HG03439 (cell line): ENCODE measurements around the gene HRCT1.
"Not testable (repeated sequence)": the region's sequence is repeated elsewhere in the genome, so short reads cannot be mapped to it uniquely, and the experiment has no call there.

Experiments
- ATAC-seq: cut with Tn5 transposase; IDR thresholded peaks from one replicate; pipeline ENCODE4 v1.9.1; 2021; ENCODE audit warnings: mild to moderate bottlenecking, moderate library complexity; ENCODE audit not compliant: unreplicated experiment

HRCT1 gene

DNA sequence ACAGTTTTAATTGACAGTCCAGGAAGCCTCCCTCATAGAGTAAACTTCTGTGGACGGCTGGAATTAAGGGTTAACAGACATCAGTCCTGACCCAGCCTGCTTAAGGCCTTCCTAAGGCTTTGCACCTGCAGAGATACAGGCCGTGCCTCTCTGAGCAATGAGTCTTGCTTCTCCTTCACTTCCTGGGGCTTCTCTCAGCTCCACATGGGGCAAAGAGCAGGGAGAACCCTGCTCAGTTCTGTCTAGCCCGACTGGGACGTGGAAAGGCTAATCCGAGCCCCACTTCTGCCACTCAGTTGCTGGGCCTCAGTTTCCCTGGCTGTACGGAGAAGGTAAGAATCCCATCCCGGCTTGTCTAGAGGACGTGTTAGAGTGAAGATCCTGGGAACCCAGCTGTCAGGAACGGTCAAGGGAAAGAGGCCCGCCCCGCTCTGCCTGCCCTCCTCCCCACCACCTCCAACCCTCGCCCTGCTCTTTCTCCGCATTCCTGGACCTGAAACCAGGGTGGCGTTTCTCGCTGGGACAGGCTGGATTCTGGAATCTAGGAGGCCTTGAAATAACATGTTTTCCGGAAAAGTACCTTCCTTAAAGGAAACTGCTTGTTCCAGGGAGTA, 9.8 kb downstream of the HRCT1 start:
- ATAC-seq: no peak

DNA sequence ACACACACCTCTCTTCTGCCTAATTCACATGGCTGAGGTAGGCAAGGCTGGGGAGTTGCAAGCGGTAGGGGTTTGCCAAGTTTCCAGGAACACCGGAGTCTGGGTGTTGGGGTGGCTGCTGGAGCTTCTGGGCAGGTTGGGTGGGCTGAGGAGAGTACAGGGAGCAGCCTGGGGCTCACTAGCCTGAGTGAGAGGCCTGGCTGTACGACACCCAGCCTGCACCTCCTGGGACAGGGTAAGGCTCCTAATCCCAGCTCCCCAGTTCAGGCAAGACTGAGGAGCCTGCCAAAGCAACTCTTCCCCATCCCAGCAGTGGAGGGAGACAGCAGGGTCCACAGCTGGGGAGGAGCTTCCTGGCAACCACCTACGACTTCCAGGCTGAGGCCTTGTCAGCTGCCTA, 11.3 kb downstream of the HRCT1 start:
- ATAC-seq: no peak

DNA sequence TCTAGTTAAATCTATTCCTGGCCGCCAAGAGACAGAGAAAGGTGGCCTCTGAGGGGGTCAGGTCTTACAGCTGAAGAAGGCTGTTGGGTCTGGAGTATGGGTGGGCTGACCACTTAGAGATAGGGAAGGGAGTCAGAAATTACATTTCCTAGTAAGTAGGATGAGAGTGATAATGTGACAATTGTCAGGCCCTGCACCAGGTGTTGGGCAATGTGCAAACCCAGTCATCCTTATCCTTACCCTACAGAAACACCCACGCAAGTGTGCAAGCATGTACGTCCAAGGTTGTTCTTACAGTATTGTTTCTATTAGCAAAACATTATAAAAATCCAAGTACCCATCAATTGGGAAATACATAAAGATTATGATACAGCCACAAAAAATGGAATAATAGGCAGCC, 12.8 kb downstream of the HRCT1 start:
- no peak for ATAC-seq

- no peak for ATAC-seq
Measured at GRCh38 chr9:35919212-35920008, 13.4 kb downstream of the HRCT1 start.

GRCh38 chr9:35920051-35920620, 14.1 kb downstream of the HRCT1 start:
- no peak for ATAC-seq

DNA sequence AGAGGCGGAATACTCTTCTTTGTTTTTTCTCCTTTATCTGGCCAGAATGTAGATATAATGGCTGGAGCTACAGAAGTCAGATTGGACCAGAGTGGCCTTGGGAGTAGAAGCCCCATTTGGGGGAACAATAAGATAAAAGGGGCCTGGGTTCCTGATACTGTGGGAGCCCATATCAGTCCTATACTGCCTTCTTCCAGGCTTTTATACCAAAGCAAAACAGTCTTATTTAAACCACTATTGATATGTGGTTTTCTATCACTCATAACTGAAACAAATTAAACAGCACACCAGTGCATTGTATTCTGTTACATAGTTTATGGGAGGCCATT, 17.6 kb downstream of the HRCT1 start:
- no peak for ATAC-seq

- no peak for ATAC-seq
Measured at GRCh38 chr9:35923927-35924763, 18.1 kb downstream of the HRCT1 start.

DNA sequence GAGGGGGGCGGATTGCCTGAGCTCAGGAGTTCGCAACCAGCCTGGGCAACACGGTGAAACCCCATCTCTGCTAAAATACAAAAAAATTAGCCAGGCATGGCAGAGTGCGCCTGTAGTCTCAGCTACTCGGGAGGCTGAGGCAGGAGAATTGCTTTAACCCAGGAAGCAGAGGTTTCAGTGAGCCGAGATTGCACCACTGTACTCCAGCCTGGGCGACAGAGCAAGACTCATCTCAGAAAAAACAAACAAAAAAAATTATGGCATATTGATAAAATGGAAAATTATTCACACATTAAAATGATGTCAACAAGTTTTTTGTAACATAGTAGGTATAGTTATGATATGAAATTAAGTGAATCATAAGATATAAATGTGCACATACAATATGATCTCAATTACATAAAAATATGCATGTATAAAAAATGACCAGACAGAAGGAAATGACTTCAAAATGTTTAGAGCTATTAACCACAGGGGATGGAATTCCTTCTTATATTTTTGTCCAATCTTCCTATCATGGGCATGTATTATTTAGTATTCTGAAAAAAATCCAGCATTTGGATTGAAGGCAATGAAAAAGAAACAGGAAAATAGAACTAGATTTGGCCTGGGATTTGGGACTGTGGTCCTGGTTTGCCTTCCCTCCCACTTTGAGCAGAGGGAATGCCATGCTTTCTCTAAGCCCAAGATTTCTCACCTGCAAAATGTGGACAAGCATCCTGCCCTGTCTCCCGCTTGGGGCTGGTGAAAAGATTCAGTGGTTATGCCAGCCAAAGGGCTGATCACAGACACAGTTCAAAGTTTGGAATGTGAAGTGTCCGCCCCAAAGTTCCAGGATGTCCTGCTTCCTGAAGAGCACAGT, 22.8 kb downstream of the HRCT1 start:
- ATAC-seq: no peak

- ATAC-seq: no peak
Measured at GRCh38 chr9:35929453-35929718, 23.4 kb downstream of the HRCT1 start.

DNA sequence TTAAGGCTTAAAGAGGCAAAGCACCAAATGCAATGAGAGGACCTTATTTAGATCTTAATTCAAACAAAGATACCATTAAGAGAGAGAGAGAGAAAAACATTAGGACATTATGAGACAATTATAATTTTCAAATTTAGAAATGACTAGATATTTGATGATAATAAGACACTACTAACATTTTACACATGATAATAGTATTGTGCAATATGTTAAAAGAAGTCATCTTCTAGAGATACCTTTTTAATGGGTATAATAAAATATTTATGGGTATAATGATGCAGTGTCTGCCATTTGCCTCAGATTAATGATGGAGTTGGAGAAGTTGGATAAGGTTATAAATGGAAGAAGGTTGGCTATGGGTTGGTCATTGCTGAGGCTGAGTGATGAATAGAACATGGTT, 24.5 kb downstream of the HRCT1 start:
- ATAC-seq: no peak

GRCh38 chr9:35930989-35931388, 25.0 kb downstream of the HRCT1 start:
- no peak for ATAC-seq

DNA sequence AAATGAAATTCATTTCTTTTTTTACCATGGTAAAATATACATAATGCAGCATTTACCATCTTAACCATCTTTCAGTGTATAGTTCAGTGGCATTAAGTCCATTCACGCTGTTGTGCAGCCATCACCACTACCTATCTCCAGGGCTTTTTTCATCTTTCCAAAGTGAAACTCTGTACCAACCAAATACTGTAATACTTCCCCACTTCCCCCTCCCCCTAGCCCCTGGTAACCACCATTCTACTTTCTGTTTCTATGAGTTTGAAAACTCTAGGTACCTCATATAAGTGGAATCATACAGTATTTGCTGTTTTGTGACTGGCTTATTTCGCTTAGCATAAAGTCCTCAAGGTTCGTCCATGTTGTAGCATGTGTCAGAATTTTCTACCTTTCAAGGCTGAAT, 26.7 kb downstream of the HRCT1 start:
- ATAC-seq: no peak

GRCh38 chr9:35933550-35934067, 27.6 kb downstream of the HRCT1 start:
- ATAC-seq: no peak

- not testable (repeated sequence) for ATAC-seq
Measured at GRCh38 chr9:35934069-35934468, 28.1 kb downstream of the HRCT1 start.

- no peak for ATAC-seq
Measured at GRCh38 chr9:35935261-35935660, 29.3 kb downstream of the HRCT1 start.

DNA sequence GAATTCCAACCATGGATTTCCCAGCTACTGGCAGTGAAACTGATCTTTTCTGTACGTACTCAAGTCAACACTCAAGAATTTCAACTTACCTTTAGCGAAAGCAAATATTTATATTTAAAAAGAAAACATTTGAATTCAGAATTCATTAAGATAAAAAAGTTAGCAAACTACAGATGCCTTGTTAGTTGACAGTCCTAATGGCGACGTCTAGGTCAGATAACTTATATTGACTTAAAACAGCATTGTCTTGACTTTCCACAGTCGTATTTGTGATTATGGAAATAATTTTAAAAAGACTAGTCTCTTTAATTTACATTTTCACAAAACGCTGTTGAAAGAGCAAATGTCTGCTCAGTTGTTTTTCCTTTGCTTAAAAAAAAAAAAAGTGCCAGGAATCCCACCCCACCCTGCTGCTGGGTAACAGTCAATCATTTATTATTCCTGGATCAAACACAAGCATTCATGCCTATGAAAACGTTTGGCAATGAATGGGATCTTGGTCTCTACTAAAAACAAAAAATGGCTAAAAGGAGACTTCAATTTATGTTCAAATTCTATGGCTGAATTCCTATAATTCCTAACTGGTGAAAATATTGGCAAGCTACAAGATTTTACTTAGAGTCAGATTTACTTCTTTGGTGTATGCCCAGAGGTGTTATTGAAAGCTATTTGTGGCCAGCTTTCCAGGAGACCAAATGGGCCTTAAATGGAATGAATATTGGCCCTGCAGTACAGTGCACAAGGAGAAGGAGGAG, 29.9 kb downstream of the HRCT1 start:
- no peak for ATAC-seq

GRCh38 chr9:35937227-35937626, 31.2 kb downstream of the HRCT1 start:
- no peak for ATAC-seq

GRCh38 chr9:35938474-35939356, 32.7 kb downstream of the HRCT1 start:
- ATAC-seq: no peak

- no peak for ATAC-seq
Measured at GRCh38 chr9:35939679-35940250, 33.8 kb downstream of the HRCT1 start.
